Nephron progenitor cell (in vitro differentiated cells): ENCODE measurements around the gene SRGN.

Source experiments
- DNase-seq: peaks from one replicate; pipeline ENCODE4 v3.0.0; 2021
- H3K27ac Mint-ChIP-seq: 2 replicates; pipeline ENCODE4 v1.8.0; 2021; ENCODE audit warnings: mild to moderate bottlenecking, moderate library complexity, mixed read lengths
- H3K27me3 Mint-ChIP-seq: 2 replicates; pipeline ENCODE4 v1.8.0; 2021; ENCODE audit warnings: mild to moderate bottlenecking, low read depth, mixed read lengths; ENCODE audit not compliant: poor library complexity
- H3K36me3 Mint-ChIP-seq: 2 replicates; pipeline ENCODE4 v1.8.0; 2021; ENCODE audit warnings: low read depth, mixed read lengths
- H3K4me1 Mint-ChIP-seq: 2 replicates; pipeline ENCODE4 v1.8.0; 2021; ENCODE audit warnings: mixed read lengths
- H3K4me3 Mint-ChIP-seq: 2 replicates; pipeline ENCODE4 v1.8.0; 2021; ENCODE audit warnings: mild to moderate bottlenecking, moderate library complexity, mixed read lengths
- H3K9me3 Mint-ChIP-seq: 2 replicates; pipeline ENCODE4 v1.8.0; 2021; ENCODE audit warnings: mild to moderate bottlenecking, moderate library complexity, mixed read lengths
- TF ChIP-seq, protein P1 (sequence below): fragments of 200-600 bp; sonication (generic); IDR thresholded peaks from 2 replicates; pipeline ENCODE4 v1.5.0; 2021; ENCODE audit warnings: antibody characterized with exemption

The SRGN gene

DNA sequence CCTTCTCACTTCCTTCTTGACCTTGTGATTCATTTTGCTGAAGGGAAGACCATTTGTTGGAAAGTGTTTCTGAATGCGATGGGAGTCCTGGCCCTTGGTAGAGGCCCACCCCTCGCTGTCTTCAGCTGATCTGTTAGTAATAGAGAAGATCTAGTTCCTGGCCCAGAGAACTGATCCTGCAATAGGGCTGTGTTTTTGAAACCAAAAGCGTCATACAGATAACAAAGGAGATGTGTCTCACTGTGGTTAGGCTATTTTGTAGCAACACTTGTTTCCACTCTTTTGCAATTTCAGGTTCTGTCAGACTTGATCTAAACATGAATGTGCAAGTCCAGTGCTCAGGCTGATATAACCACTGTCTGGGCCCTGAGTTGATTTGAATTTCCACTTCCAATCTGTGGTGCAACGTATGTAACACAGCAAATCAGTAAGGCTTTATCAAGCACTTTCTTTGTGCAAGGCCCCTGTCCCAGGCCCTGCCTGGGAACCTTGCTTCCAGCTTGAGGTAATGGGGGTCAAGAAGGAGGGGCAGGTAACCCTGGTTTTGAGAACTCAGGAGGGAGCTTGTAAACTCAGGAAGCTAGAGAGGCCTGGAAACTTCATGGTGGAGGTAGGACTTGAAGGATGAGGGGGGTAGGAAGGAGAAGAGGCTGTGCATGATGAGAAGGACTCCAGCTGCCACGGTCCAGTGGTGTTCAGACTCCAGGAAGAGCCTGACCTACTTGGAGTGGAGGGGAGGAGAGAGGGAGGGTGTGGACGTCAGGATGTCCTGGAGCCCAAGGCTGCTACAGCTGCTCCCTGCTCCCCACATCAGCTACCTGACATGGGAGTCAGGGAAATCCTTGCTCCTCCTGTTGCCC is 42.2 kb upstream of the SRGN start:
- H3K27me3 Mint-ChIP-seq = peaks cover 4% of the 10 kb centered on the region
- H3K4me1 Mint-ChIP-seq = peaks cover 16% of the 10 kb centered on the region
- H3K9me3 Mint-ChIP-seq = no peaks in the 10 kb centered on the region
- no peaks in the 10 kb centered on the region for H3K36me3 Mint-ChIP-seq
- H3K27ac Mint-ChIP-seq = no peak overlapping the region
- H3K4me3 Mint-ChIP-seq = no peak overlapping the region
- TF ChIP-seq, protein P1, sequence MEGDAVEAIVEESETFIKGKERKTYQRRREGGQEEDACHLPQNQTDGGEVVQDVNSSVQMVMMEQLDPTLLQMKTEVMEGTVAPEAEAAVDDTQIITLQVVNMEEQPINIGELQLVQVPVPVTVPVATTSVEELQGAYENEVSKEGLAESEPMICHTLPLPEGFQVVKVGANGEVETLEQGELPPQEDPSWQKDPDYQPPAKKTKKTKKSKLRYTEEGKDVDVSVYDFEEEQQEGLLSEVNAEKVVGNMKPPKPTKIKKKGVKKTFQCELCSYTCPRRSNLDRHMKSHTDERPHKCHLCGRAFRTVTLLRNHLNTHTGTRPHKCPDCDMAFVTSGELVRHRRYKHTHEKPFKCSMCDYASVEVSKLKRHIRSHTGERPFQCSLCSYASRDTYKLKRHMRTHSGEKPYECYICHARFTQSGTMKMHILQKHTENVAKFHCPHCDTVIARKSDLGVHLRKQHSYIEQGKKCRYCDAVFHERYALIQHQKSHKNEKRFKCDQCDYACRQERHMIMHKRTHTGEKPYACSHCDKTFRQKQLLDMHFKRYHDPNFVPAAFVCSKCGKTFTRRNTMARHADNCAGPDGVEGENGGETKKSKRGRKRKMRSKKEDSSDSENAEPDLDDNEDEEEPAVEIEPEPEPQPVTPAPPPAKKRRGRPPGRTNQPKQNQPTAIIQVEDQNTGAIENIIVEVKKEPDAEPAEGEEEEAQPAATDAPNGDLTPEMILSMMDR = no peak
- DNase-seq = no peak

DNA sequence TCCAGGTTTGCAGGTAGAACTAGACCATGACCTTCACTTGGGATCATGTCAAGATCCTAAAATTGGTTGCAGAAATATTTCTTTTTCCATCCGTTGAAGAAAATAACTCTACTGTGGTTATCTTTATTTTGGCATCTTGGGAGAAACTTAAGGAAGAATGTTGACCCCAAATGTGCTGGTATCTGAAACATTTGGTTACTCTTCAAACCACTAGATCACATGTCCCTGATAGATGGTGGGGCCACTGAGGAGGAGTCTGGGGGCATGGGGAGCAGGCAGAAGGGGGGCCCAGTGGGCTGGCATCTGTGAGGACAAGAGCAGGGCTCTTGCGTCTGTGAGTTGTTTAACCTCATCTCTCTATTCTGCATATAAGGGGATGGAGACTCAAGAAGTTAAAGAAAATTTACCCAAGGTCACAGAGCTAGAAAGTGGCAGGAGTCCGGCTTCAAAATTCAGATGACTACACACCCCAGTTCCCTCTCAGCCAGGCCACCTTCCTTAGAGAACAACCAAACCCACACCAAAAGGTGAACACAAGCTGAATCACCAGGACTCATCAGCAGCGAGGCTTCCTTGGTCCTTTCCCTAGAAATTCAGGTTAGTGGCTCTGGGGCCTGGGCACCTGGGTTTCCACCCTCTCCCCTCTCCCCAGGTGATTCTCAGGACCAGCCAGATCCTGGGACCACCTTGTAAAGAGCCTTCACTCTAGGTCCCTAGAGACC is 40.6 kb upstream of the SRGN start:
- Mint-ChIP-seq H3K9me3 (no peaks in the 10 kb centered on the region), H3K36me3 (no peaks in the 10 kb centered on the region), H3K4me1 (peaks cover 16% of the 10 kb centered on the region), H3K4me3 (no peak overlapping the region), H3K27ac (peak overlapping the region; percentile 61), H3K27me3 (peaks cover 3% of the 10 kb centered on the region)
- DNase-seq = no peak
- TF ChIP-seq, protein P1 = no peak

DNA sequence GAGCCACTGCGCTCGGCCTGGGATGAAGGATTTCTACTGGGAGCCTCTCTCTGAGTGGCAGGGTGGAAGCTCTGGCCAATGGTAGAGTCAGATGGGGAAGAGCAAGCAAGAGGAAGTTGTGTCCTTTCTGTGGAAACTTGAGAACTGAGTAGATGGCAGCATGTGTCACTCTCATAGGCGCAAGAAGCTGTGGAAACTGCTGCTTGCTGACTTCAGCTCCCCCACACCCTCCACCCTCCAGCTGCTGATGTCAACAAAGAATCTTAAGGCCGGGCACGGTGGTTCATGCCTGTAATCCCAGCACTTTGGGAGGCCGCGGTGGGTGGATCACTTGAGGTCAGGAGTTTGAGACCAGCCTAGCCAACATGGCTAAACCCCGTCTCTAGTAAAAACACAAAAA is 39.8 kb upstream of the SRGN start:
- peaks cover 16% of the 10 kb centered on the region for H3K4me1 Mint-ChIP-seq
- H3K27ac Mint-ChIP-seq = no peak overlapping the region
- H3K4me3 Mint-ChIP-seq = no peak overlapping the region
- H3K27me3 Mint-ChIP-seq = peaks cover 3% of the 10 kb centered on the region
- no peak for DNase-seq
- no peaks in the 10 kb centered on the region for H3K36me3 Mint-ChIP-seq
- no peaks in the 10 kb centered on the region for H3K9me3 Mint-ChIP-seq
- TF ChIP-seq, protein P1 = no peak

DNA sequence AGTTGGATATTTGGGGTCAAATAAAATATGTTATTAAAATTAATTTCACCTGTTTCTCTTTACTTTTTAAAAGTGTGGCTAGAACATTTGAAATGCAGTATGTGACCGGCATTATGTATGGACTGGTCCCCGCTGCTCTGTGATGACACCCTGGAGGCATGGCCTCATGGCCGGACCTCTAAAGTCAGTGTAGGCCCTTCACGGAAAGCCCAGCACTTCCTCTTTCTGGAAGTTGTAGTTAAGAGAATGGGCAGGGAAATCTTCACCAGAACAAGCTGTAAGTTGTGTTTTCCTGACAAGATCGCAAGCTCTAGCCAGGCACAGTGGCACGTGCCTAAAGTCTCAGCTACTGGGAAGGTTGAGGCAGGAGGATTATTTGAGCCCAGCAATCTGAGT is 38.3 kb upstream of the SRGN start:
- Mint-ChIP-seq H3K4me1 (peaks cover 16% of the 10 kb centered on the region), H3K27ac (no peak overlapping the region), H3K27me3 (peaks cover 3% of the 10 kb centered on the region), H3K9me3 (no peaks in the 10 kb centered on the region), H3K36me3 (no peaks in the 10 kb centered on the region), H3K4me3 (no peak overlapping the region)
- TF ChIP-seq, protein P1 = no peak
- no peak for DNase-seq

DNA sequence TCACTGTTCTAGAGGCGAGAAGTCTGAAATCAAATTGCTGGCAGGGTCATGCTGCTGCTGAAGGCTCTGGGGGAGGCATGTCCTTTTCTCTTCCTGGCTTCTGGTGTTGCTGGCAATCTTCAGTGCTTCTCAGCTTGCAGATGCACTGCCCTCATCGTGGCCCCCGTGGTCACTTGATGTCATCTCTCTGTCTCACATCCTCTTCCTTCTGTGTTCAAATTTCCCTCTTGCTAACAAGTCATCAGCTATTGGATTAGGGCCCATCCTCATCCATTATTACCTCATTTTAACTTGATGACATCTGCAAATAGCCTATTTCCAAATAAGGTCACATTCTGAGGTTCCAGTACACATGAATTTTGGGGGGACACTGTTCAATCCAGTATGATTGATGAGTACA is 36.6 kb upstream of the SRGN start:
- TF ChIP-seq, protein P1 = no peak
- H3K4me1 Mint-ChIP-seq = peaks cover 18% of the 10 kb centered on the region
- no peaks in the 10 kb centered on the region for H3K9me3 Mint-ChIP-seq
- no peak overlapping the region for H3K4me3 Mint-ChIP-seq
- no peaks in the 10 kb centered on the region for H3K27me3 Mint-ChIP-seq
- no peak overlapping the region for H3K27ac Mint-ChIP-seq
- no peak for DNase-seq
- H3K36me3 Mint-ChIP-seq = no peaks in the 10 kb centered on the region
